ENCODE results near the gene KIF21A.
A peak's percentile ranks its signal among the peaks of the same experiment; 100 is the strongest.

KIF21A gene

DNA sequence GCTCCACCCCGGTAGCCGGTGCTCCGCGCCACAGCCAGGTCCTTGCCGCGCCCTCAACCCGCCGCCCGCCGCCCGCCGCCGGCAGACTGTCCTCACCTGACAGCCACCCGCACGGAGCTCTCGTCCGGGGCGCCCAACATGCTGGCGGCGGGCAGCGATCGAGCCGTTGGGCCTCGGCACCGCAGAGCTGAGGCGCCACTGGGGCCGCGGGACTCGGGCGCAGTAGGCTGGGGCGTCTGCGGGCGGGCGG lies 164 bp downstream of the KIF21A start:
- peaks cover 39% of the 10 kb centered on the region for H3K4me1 ChIP-seq (ENCODE audit: low read depth, poor library complexity, severe bottlenecking)
- no peaks in the 10 kb centered on the region for H3K36me3 ChIP-seq (ENCODE audit: insufficient read depth)
- no peaks in the 10 kb centered on the region for H3K27me3 ChIP-seq (ENCODE audit: insufficient read depth, low read depth)
- no peak overlapping the region for H3K4me3 ChIP-seq (IDR thresholded peaks at IDR 0.05; ENCODE audit: insufficient read depth, low read depth, low read length)
- TF ChIP-seq, protein P1, sequence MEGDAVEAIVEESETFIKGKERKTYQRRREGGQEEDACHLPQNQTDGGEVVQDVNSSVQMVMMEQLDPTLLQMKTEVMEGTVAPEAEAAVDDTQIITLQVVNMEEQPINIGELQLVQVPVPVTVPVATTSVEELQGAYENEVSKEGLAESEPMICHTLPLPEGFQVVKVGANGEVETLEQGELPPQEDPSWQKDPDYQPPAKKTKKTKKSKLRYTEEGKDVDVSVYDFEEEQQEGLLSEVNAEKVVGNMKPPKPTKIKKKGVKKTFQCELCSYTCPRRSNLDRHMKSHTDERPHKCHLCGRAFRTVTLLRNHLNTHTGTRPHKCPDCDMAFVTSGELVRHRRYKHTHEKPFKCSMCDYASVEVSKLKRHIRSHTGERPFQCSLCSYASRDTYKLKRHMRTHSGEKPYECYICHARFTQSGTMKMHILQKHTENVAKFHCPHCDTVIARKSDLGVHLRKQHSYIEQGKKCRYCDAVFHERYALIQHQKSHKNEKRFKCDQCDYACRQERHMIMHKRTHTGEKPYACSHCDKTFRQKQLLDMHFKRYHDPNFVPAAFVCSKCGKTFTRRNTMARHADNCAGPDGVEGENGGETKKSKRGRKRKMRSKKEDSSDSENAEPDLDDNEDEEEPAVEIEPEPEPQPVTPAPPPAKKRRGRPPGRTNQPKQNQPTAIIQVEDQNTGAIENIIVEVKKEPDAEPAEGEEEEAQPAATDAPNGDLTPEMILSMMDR (conservative IDR thresholded peaks at IDR 0.05; ENCODE audit: low read depth, low read length): no peak
- H3K79me2 ChIP-seq (ENCODE audit: insufficient read depth, low read depth): peaks cover 50% of the 10 kb centered on the region
- peak overlapping the region; percentile 91 for H3K9ac ChIP-seq
- peak overlapping the region; percentile 84; the same call in 1 of the 2 replicates for H3K4me2 ChIP-seq
- H4K20me1 ChIP-seq (ENCODE audit: insufficient read depth): peaks cover 9% of the 10 kb centered on the region; the same call in 1 of the 2 replicates
- peak overlapping the region; percentile 58 for H2AFZ ChIP-seq (ENCODE audit: low read depth)
- H3K27ac ChIP-seq: peak overlapping the region; percentile 77

DNA sequence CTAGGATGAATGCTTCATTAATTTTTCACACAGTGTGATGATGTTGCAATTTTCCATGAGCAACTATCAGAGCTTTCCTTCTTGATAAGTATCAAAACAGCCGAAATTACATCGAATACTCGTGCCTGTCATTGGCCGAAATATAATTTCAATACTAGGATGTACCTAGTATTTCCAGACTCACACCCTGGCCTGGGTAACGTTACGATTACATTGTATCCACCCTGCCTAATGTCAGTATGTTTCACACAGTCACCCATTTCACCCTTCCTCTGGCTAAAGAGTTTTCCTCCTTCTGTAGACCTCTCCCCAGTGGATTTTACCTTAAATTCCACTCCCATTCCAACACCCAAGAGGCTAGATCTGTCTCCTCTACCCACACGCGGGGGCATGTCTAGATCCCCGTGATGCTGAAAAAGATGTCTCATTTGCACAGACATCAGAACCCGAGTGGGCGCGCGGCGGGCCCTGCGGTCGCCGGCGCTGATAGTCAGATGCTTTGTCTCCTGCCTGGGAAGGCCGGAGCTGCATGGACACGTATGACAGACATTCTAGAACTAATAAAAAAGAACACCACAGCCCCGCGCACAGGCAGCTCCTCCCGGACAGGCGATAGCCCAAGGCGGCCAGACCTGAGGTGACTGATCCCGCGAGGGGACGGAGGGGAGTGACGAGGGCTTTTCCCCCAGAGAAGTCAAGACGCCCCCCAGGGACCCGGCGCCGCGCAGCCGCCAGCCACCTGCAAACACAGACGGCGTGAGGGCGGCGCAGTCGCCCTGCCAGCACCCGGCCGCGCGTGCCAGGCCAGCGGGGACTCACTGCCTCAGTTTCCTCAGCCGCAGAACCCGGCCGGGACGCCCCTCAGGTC lies 723 bp downstream of the KIF21A start:
- H3K4me2 ChIP-seq: peak overlapping the region; percentile 84
- H4K20me1 ChIP-seq (ENCODE audit: insufficient read depth): peaks cover 13% of the 10 kb centered on the region; the same call in 1 of the 2 replicates
- H3K27ac ChIP-seq: peak overlapping the region; percentile 77
- peaks cover 45% of the 10 kb centered on the region for H3K4me1 ChIP-seq (ENCODE audit: low read depth, poor library complexity, severe bottlenecking)
- H3K4me3 ChIP-seq (IDR thresholded peaks at IDR 0.05; ENCODE audit: insufficient read depth, low read depth, low read length): no peak overlapping the region
- TF ChIP-seq, protein P1 (conservative IDR thresholded peaks at IDR 0.05; ENCODE audit: low read depth, low read length): no peak
- peaks cover 56% of the 10 kb centered on the region for H3K79me2 ChIP-seq (ENCODE audit: insufficient read depth, low read depth)
- H3K36me3 ChIP-seq (ENCODE audit: insufficient read depth): no peaks in the 10 kb centered on the region
- peak overlapping the region; percentile 91 for H3K9ac ChIP-seq
- no peaks in the 10 kb centered on the region for H3K27me3 ChIP-seq (ENCODE audit: insufficient read depth, low read depth)
- H2AFZ ChIP-seq (ENCODE audit: low read depth): peak overlapping the region; percentile 58

GRCh38 chr12:39441189-39441962 lies 1.5 kb downstream of the KIF21A start:
- Histone ChIP-seq H3K27me3 (ENCODE audit: insufficient read depth, low read depth) (no peaks in the 10 kb centered on the region), H4K20me1 (ENCODE audit: insufficient read depth) (peaks cover 19% of the 10 kb centered on the region; the same call in 1 of the 2 replicates), H3K4me2 (peak overlapping the region; percentile 84), H3K4me1 (ENCODE audit: low read depth, poor library complexity, severe bottlenecking) (peaks cover 50% of the 10 kb centered on the region), H3K36me3 (ENCODE audit: insufficient read depth) (no peaks in the 10 kb centered on the region), H3K9ac (peak overlapping the region; percentile 91), H3K79me2 (ENCODE audit: insufficient read depth, low read depth) (peaks cover 64% of the 10 kb centered on the region), H3K27ac (peak overlapping the region; percentile 77), H3K4me3 (IDR thresholded peaks at IDR 0.05; ENCODE audit: insufficient read depth, low read depth, low read length) (no peak overlapping the region), H2AFZ (ENCODE audit: low read depth) (0 out of 2 replicates have a peak overlapping the region, but pooled peaks have one; percentile 58)
- TF ChIP-seq, protein P1 (conservative IDR thresholded peaks at IDR 0.05; ENCODE audit: low read depth, low read length): no peak

- Histone ChIP-seq H4K20me1 (ENCODE audit: insufficient read depth) (peaks cover 19% of the 10 kb centered on the region), H3K27ac (peak overlapping the region; percentile 77), H3K27me3 (ENCODE audit: insufficient read depth, low read depth) (no peaks in the 10 kb centered on the region), H2AFZ (ENCODE audit: low read depth) (no peak overlapping the region), H3K4me1 (ENCODE audit: low read depth, poor library complexity, severe bottlenecking) (peaks cover 50% of the 10 kb centered on the region), H3K9ac (peak overlapping the region; percentile 91), H3K36me3 (ENCODE audit: insufficient read depth) (no peaks in the 10 kb centered on the region), H3K79me2 (ENCODE audit: insufficient read depth, low read depth) (peaks cover 67% of the 10 kb centered on the region), H3K4me3 (IDR thresholded peaks at IDR 0.05; ENCODE audit: insufficient read depth, low read depth, low read length) (no peak overlapping the region), H3K4me2 (peak overlapping the region; percentile 84)
- TF ChIP-seq, protein P1 (conservative IDR thresholded peaks at IDR 0.05; ENCODE audit: low read depth, low read length): no peak
Observed at GRCh38 chr12:39440781-39441180, 2.1 kb downstream of the KIF21A start.

All from KMS-11 (cell line).